ENCODE data around the gene TTC24. TPM values are rescaled to one million over a fixed set of nuclear protein-coding genes. Genes with fewer than 3 reads are reported as not detected.
A peak's percentile ranks its signal among the peaks of the same experiment; 100 is the strongest.
"Not testable (repeated sequence)": the region's sequence is repeated elsewhere in the genome, so short reads cannot be mapped to it uniquely, and the experiment has no call there.

TTC24 gene
- total RNA-seq, 6 donors from 2014 or later, result 0.20 TPM; not detected in 5

GRCh38 chr1:156599811-156600210, 20.3 kb downstream of the TTC24 start:
- H3K4me1 ChIP-seq, result peaks cover 13 to 24% (median 22%) of the 10 kb centered on the region in 4 donors
- H3K36me3 ChIP-seq, result peaks cover 0 to 37% (median 19%) of the 10 kb centered on the region in 4 donors
- H3K27ac ChIP-seq, result no peak overlapping the region
- ATAC-seq (ENCODE audit: low FRiP score in 2 of 2) (no peak), DNase-seq (no peak)
- H3K27me3 ChIP-seq, result no peaks in the 10 kb centered on the region
- no peaks in the 10 kb centered on the region for H3K9me3 ChIP-seq
- TF ChIP-seq EP300 (IDR thresholded peaks at IDR 0.05), result no peak
- TF ChIP-seq CTCF (IDR thresholded peaks at IDR 0.05), result peak in 3 of 6 experiments; percentile 14 to 23 (median 15)
- H3K4me3 ChIP-seq, result peak overlapping the region in 1 of 4 donors; percentile 66
- WGBS, 2 donors, result 35 to 59% methylated on average over 3 of the region's 3 CpGs

- 6 to 9% methylated on average over 13 of the region's 13 CpGs for WGBS, 2 donors
Observed at GRCh38 chr1:156600733-156601121, 21.2 kb downstream of the TTC24 start.

GRCh38 chr1:156601122-156601830, 21.8 kb downstream of the TTC24 start, which contains the start of gene GPATCH4:
GPATCH4 (minus strand) TSS chr1:156601479.
- DNase-seq (peak in 1 of 2 donors; percentile 82), ATAC-seq (ENCODE audit: low FRiP score in 2 of 2) (peak; percentile 86 to 94)
- Histone ChIP-seq H3K36me3 (peaks cover 0 to 22% (median 11%) of the 10 kb centered on the region in 4 donors), H3K4me1 (peaks cover 13 to 24% (median 22%) of the 10 kb centered on the region in 4 donors), H3K9me3 (no peaks in the 10 kb centered on the region), H3K27me3 (no peaks in the 10 kb centered on the region), H3K27ac (peak within 1 kb of the TSS; percentile 51 to 73 (median 64)), H3K4me3 (peak within 1 kb of the TSS; percentile 56 to 82 (median 68))
- WGBS, 2 donors, result 0 to 1% methylated on average over 4 to 35 of the region's 35 CpGs
- TF ChIP-seq EP300 (IDR thresholded peaks at IDR 0.05) (no peak), POLR2AphosphoS5 (IDR thresholded peaks at IDR 0.05) (peak in 1 of 2 donors; percentile 23), POLR2A (IDR thresholded peaks at IDR 0.05) (peak in 2 of 4 donors; percentile 20 to 39)

More at GRCh38 chr1:156600733-156601121, 21.2 kb downstream of the TTC24 start:
- Histone ChIP-seq H3K4me3 (peak overlapping the region; percentile 56 to 82 (median 68)), H3K27me3 (no peaks in the 10 kb centered on the region), H3K9me3 (no peaks in the 10 kb centered on the region), H3K4me1 (peaks cover 13 to 24% (median 22%) of the 10 kb centered on the region in 4 donors), H3K27ac (peak overlapping the region; percentile 51 to 73 (median 64)), H3K36me3 (peaks cover 0 to 27% (median 15%) of the 10 kb centered on the region in 4 donors)
- DNase-seq (no peak), ATAC-seq (ENCODE audit: low FRiP score in 2 of 2) (peak in 1 of 2 donors; percentile 14)
- TF ChIP-seq CTCF (IDR thresholded peaks at IDR 0.05) (no peak), POLR2A (IDR thresholded peaks at IDR 0.05) (no peak), EP300 (IDR thresholded peaks at IDR 0.05) (no peak), POLR2AphosphoS5 (IDR thresholded peaks at IDR 0.05) (no peak)

GRCh38 chr1:156601892-156602291, 22.4 kb downstream of the TTC24 start:
- no peak for DNase-seq
- WGBS, 2 donors, result 83% methylated on average over 12 of the region's 12 CpGs
- Histone ChIP-seq H3K9me3 (no peaks in the 10 kb centered on the region), H3K36me3 (peaks cover 0 to 17% (median 6%) of the 10 kb centered on the region in 4 donors), H3K4me1 (peaks cover 13 to 24% (median 22%) of the 10 kb centered on the region in 4 donors), H3K4me3 (peak overlapping the region; percentile 56 to 82 (median 68)), H3K27me3 (no peaks in the 10 kb centered on the region), H3K27ac (peak overlapping the region; percentile 51 to 73 (median 64))
- no peak for ATAC-seq (ENCODE audit: low FRiP score in 2 of 2)
- TF ChIP-seq CTCF (IDR thresholded peaks at IDR 0.05), result no peak
- no peak for TF ChIP-seq POLR2AphosphoS5 (IDR thresholded peaks at IDR 0.05)
- no peak for TF ChIP-seq POLR2A (IDR thresholded peaks at IDR 0.05)
- no peak for TF ChIP-seq EP300 (IDR thresholded peaks at IDR 0.05)

GRCh38 chr1:156602557-156602993, 23.1 kb downstream of the TTC24 start:
- Histone ChIP-seq H3K36me3 (peaks cover 0 to 11% (median 5%) of the 10 kb centered on the region in 4 donors), H3K27me3 (no peaks in the 10 kb centered on the region), H3K4me1 (peaks cover 13 to 24% (median 22%) of the 10 kb centered on the region in 4 donors), H3K9me3 (no peaks in the 10 kb centered on the region), H3K27ac (no peak overlapping the region), H3K4me3 (no peak overlapping the region)
- ATAC-seq (ENCODE audit: low FRiP score in 2 of 2), result no peak
- TF ChIP-seq POLR2AphosphoS5 (IDR thresholded peaks at IDR 0.05), result no peak
- TF ChIP-seq CTCF (IDR thresholded peaks at IDR 0.05), result peak in 2 of 6 experiments; percentile 16 to 21
- DNase-seq, result no peak
- 48 to 49% methylated on average over 10 of the region's 10 CpGs for WGBS, 2 donors

GRCh38 chr1:156607344-156607743, 27.8 kb downstream of the TTC24 start:
- H3K9me3 ChIP-seq; H3K36me3 ChIP-seq; H3K4me1 ChIP-seq; ATAC-seq (ENCODE audit: low FRiP score in 2 of 2); H3K27ac ChIP-seq; DNase-seq; H3K27me3 ChIP-seq; H3K4me3 ChIP-seq: not testable (repeated sequence)
- WGBS, 2 donors, result 77 to 85% methylated on average over 4 of the region's 4 CpGs

Data from upper lobe of left lung (tissue), 6 donors.